Muscle layer of colon (tissue), 2 donors: ENCODE results near the gene DENND1C.

Source experiments
- H3K27ac ChIP-seq: one replicate; pipeline ENCODE4 v1.7.0; 2013; ENCODE audit warnings: low read depth, mild to moderate bottlenecking, low read length, moderate library complexity
- H3K27me3 ChIP-seq, 2 donors: one replicate each; pipeline ENCODE4 v1.7.0; 2013; ENCODE audit warnings: low read length in 2 of 2, mild to moderate bottlenecking in 2 of 2; ENCODE audit not compliant: insufficient read depth in 2 of 2, control insufficient read depth in 1 of 2
- H3K36me3 ChIP-seq: one replicate; pipeline ENCODE4 v1.7.0; 2013; ENCODE audit warnings: mild to moderate bottlenecking, low read length; ENCODE audit not compliant: insufficient read depth
- H3K4me1 ChIP-seq: one replicate; pipeline ENCODE4 v1.7.0; 2013; ENCODE audit warnings: mild to moderate bottlenecking, low read length; ENCODE audit not compliant: insufficient read depth
- H3K4me3 ChIP-seq, 2 donors: one replicate each; pipeline ENCODE4 v1.7.0; 2013; ENCODE audit warnings: low read length in 2 of 2, low read depth in 1 of 2, mild to moderate bottlenecking in 1 of 2, moderate library complexity in 1 of 2
- H3K9ac ChIP-seq: one replicate; pipeline ENCODE4 v1.7.0; 2013; ENCODE audit warnings: low read length
- H3K9me3 ChIP-seq: one replicate; pipeline ENCODE4 v1.7.0; 2013; ENCODE audit warnings: mild to moderate bottlenecking, low read length
- donor health status: abdominal sarcoma.
- donor health status: Adenocarcinoma of cecum.

The DENND1C gene

GRCh38 chr19:6484831-6485230, 3.2 kb upstream of the DENND1C start:
- no peak overlapping the region for H3K27ac ChIP-seq
- no peaks in the 10 kb centered on the region for H3K4me1 ChIP-seq
- H3K9me3 ChIP-seq = no peaks in the 10 kb centered on the region
- H3K27me3 ChIP-seq = no peaks in the 10 kb centered on the region
- no peaks in the 10 kb centered on the region for H3K36me3 ChIP-seq
- no peak overlapping the region for H3K4me3 ChIP-seq
- H3K9ac ChIP-seq = no peak overlapping the region

- H3K27me3 ChIP-seq = no peaks in the 10 kb centered on the region
Observed at GRCh38 chr19:6484230-6484629, 2.6 kb upstream of the DENND1C start.

GRCh38 chr19:6483235-6483634, 1.6 kb upstream of the DENND1C start:
- no peaks in the 10 kb centered on the region for H3K4me1 ChIP-seq
- H3K36me3 ChIP-seq = no peaks in the 10 kb centered on the region
- no peaks in the 10 kb centered on the region for H3K27me3 ChIP-seq
- no peaks in the 10 kb centered on the region for H3K9me3 ChIP-seq
- H3K4me3 ChIP-seq = no peak overlapping the region
- H3K9ac ChIP-seq = no peak overlapping the region
- no peak overlapping the region for H3K27ac ChIP-seq

More at GRCh38 chr19:6484230-6484629, 2.6 kb upstream of the DENND1C start:
- H3K36me3 ChIP-seq = no peaks in the 10 kb centered on the region
- H3K4me3 ChIP-seq = no peak overlapping the region
- H3K9me3 ChIP-seq = no peaks in the 10 kb centered on the region
- no peak overlapping the region for H3K27ac ChIP-seq
- H3K9ac ChIP-seq = no peak overlapping the region
- no peaks in the 10 kb centered on the region for H3K4me1 ChIP-seq

GRCh38 chr19:6482343-6482686, 728 bp upstream of the DENND1C start:
- Histone ChIP-seq H3K9me3 (no peaks in the 10 kb centered on the region), H3K27ac (no peak overlapping the region), H3K4me1 (no peaks in the 10 kb centered on the region), H3K36me3 (no peaks in the 10 kb centered on the region), H3K4me3 (no peak overlapping the region), H3K9ac (no peak overlapping the region), H3K27me3 (no peaks in the 10 kb centered on the region)

- Histone ChIP-seq H3K4me3 (no peak overlapping the region), H3K27me3 (peaks cover 8 to 13% of the 10 kb centered on the region in 2 donors), H3K36me3 (no peaks in the 10 kb centered on the region), H3K4me1 (peaks cover 6% of the 10 kb centered on the region), H3K9me3 (no peaks in the 10 kb centered on the region), H3K9ac (no peak overlapping the region), H3K27ac (no peak overlapping the region)
Observed at GRCh38 chr19:6480848-6481415, 655 bp downstream of the DENND1C start.

GRCh38 chr19:6479836-6480398, 1.7 kb downstream of the DENND1C start:
- H3K36me3 ChIP-seq = no peaks in the 10 kb centered on the region
- H3K4me1 ChIP-seq = peaks cover 6% of the 10 kb centered on the region
- peaks cover 10 to 23% of the 10 kb centered on the region in 2 donors for H3K27me3 ChIP-seq
- H3K9ac ChIP-seq = no peak overlapping the region
- no peaks in the 10 kb centered on the region for H3K9me3 ChIP-seq
- no peak overlapping the region for H3K27ac ChIP-seq
- H3K4me3 ChIP-seq = no peak overlapping the region

- H3K36me3 ChIP-seq = no peaks in the 10 kb centered on the region
- no peaks in the 10 kb centered on the region for H3K9me3 ChIP-seq
- peaks cover 6% of the 10 kb centered on the region for H3K4me1 ChIP-seq
- no peak overlapping the region for H3K27ac ChIP-seq
- no peak overlapping the region for H3K9ac ChIP-seq
- no peak overlapping the region for H3K4me3 ChIP-seq
- peaks cover 10 to 23% of the 10 kb centered on the region in 2 donors for H3K27me3 ChIP-seq
Observed at GRCh38 chr19:6478815-6479214, 2.8 kb downstream of the DENND1C start.

- Histone ChIP-seq H3K27me3 (peaks cover 10 to 23% of the 10 kb centered on the region in 2 donors), H3K36me3 (no peaks in the 10 kb centered on the region), H3K4me3 (no peak overlapping the region), H3K9ac (no peak overlapping the region), H3K4me1 (peaks cover 6% of the 10 kb centered on the region), H3K27ac (no peak overlapping the region), H3K9me3 (no peaks in the 10 kb centered on the region)
Observed at GRCh38 chr19:6476896-6477431, 4.6 kb downstream of the DENND1C start.

GRCh38 chr19:6476155-6476895, 5.3 kb downstream of the DENND1C start:
- Histone ChIP-seq H3K27ac (no peak overlapping the region), H3K4me1 (peaks cover 6% of the 10 kb centered on the region), H3K4me3 (no peak overlapping the region), H3K9me3 (no peaks in the 10 kb centered on the region), H3K27me3 (peaks cover 10 to 23% of the 10 kb centered on the region in 2 donors), H3K9ac (no peak overlapping the region), H3K36me3 (no peaks in the 10 kb centered on the region)

GRCh38 chr19:6475321-6476108, 6.1 kb downstream of the DENND1C start:
- Histone ChIP-seq H3K27me3 (peaks cover 10 to 23% of the 10 kb centered on the region in 2 donors), H3K4me1 (peaks cover 6% of the 10 kb centered on the region), H3K4me3 (no peak overlapping the region), H3K36me3 (no peaks in the 10 kb centered on the region), H3K9me3 (no peaks in the 10 kb centered on the region), H3K9ac (no peak overlapping the region), H3K27ac (no peak overlapping the region)

GRCh38 chr19:6473647-6474046, 7.9 kb downstream of the DENND1C start:
- no peak overlapping the region for H3K27ac ChIP-seq
- H3K9ac ChIP-seq = no peak overlapping the region
- peaks cover 6% of the 10 kb centered on the region for H3K4me1 ChIP-seq
- no peak overlapping the region for H3K4me3 ChIP-seq
- no peaks in the 10 kb centered on the region for H3K36me3 ChIP-seq
- H3K9me3 ChIP-seq = no peaks in the 10 kb centered on the region
- H3K27me3 ChIP-seq = peaks cover 10 to 23% of the 10 kb centered on the region in 2 donors
